Germinal center (tissue), 1 donor: ENCODE measurements around the gene PIGQ.

Experiments used
- DNase-seq: peaks from one replicate; pipeline ENCODE4 v3.0.0; 2012; ENCODE audit warnings: mixed read lengths, low spot score

The PIGQ gene

GRCh38 chr16:567373-568256 lies 2.2 kb upstream of the PIGQ start:
- no peak for DNase-seq

GRCh38 chr16:568401-569258 lies 1.1 kb upstream of the PIGQ start:
- DNase-seq = no peak

- no peak for DNase-seq
Observed at GRCh38 chr16:572865-573650, 3.3 kb downstream of the PIGQ start.

GRCh38 chr16:574021-574760 lies 4.4 kb downstream of the PIGQ start:
- DNase-seq = no peak

- no peak for DNase-seq
Observed at GRCh38 chr16:575354-576196, 5.8 kb downstream of the PIGQ start.

GRCh38 chr16:576197-576822 lies 6.5 kb downstream of the PIGQ start:
- no peak for DNase-seq

- no peak for DNase-seq
Observed at GRCh38 chr16:576823-577201, 7.0 kb downstream of the PIGQ start.

GRCh38 chr16:577796-578195 lies 8.0 kb downstream of the PIGQ start:
- DNase-seq = no peak

GRCh38 chr16:578232-578869 lies 8.6 kb downstream of the PIGQ start:
- no peak for DNase-seq

GRCh38 chr16:578870-579405 lies 9.2 kb downstream of the PIGQ start:
- peak; percentile 65 for DNase-seq

- DNase-seq = no peak
Observed at GRCh38 chr16:580141-580945, 10.6 kb downstream of the PIGQ start.

GRCh38 chr16:580946-581498 lies 11.3 kb downstream of the PIGQ start:
- no peak for DNase-seq

- DNase-seq = no peak
Observed at GRCh38 chr16:582218-582613, 12.4 kb downstream of the PIGQ start.

- DNase-seq = no peak
Observed at GRCh38 chr16:582614-583331, 13.0 kb downstream of the PIGQ start.

- no peak for DNase-seq
Observed at GRCh38 chr16:583470-583814, 13.7 kb downstream of the PIGQ start.

GRCh38 chr16:583815-584591 lies 14.2 kb downstream of the PIGQ start:
- DNase-seq = no peak

GRCh38 chr16:585351-585750 lies 15.6 kb downstream of the PIGQ start:
- no peak for DNase-seq
